Gastrocnemius medialis (tissue), 4 donors: ENCODE data around the gene GEN1.

Source experiments
- POLR2A ChIP-seq, 2 donors: fragments of 450-650 bp; IDR thresholded peaks; one replicate each; pipeline ENCODE4 v1.6.1; 2017; ENCODE audit warnings: antibody characterized with exemption in 2 of 2, mild to moderate bottlenecking in 2 of 2, moderate library complexity in 2 of 2
- TF ChIP-seq, protein P1 (sequence below), 5 experiments: fragments of 450-650 bp in 3 of 5; fragments of 200-600 bp in 2 of 5; sonication (generic) in 2 of 5; IDR thresholded peaks in 4 of 5; conservative IDR thresholded peaks in 1 of 5; 1 replicate in 4 of 5; 2 replicates in 1 of 5; pipeline ENCODE4 v1.5.1; 2016 to 2019; ENCODE audit warnings: antibody characterized with exemption in 5 of 5, mild to moderate bottlenecking in 3 of 5, moderate library complexity in 3 of 5

DNA sequence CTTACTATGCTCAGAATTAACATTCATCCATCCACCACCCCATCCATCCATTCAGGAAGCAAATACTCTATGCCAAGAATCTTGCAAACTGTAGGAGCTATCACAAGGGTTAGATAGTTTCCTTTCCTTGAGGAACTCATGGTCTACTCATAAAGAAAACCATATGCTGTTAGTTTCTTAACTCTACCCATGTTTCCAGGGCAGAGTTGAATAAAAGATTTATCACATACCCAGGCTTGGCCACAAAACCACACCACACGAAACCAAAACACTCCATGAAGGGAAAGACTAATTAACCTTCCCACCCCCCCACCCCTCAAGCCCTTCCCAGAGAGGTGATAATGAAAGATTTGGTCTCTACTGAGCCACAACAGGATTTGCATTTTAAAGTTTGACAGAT lies 38.6 kb downstream of the GEN1 start:
- TF ChIP-seq, protein P1, sequence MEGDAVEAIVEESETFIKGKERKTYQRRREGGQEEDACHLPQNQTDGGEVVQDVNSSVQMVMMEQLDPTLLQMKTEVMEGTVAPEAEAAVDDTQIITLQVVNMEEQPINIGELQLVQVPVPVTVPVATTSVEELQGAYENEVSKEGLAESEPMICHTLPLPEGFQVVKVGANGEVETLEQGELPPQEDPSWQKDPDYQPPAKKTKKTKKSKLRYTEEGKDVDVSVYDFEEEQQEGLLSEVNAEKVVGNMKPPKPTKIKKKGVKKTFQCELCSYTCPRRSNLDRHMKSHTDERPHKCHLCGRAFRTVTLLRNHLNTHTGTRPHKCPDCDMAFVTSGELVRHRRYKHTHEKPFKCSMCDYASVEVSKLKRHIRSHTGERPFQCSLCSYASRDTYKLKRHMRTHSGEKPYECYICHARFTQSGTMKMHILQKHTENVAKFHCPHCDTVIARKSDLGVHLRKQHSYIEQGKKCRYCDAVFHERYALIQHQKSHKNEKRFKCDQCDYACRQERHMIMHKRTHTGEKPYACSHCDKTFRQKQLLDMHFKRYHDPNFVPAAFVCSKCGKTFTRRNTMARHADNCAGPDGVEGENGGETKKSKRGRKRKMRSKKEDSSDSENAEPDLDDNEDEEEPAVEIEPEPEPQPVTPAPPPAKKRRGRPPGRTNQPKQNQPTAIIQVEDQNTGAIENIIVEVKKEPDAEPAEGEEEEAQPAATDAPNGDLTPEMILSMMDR (IDR thresholded peaks at IDR 0.05 in 4 of 5, conservative IDR thresholded peaks at IDR 0.05 in 1 of 5) = no peak
- no peak for TF ChIP-seq POLR2A (IDR thresholded peaks at IDR 0.05)
